HG03135 (cell line): ENCODE results near the gene KIF3A.

Experiments
- ATAC-seq: cut with Tn5 transposase; IDR thresholded peaks from one replicate; pipeline ENCODE4 v1.9.1; 2021; ENCODE audit warnings: mild to moderate bottlenecking, moderate library complexity; ENCODE audit not compliant: unreplicated experiment

The KIF3A gene

GRCh38 chr5:132646583-132647266 lies 90.6 kb downstream of the KIF3A start:
- no peak for ATAC-seq

GRCh38 chr5:132644177-132644576 lies 93.2 kb downstream of the KIF3A start:
- ATAC-seq = no peak
